HG03196 (cell line): ENCODE results near the gene UBE2E1.

Source experiments
- ATAC-seq: cut with Tn5 transposase; IDR thresholded peaks from one replicate; pipeline ENCODE4 v1.9.1; 2021; ENCODE audit not compliant: unreplicated experiment

UBE2E1 gene

GRCh38 chr3:23819599-23820360, 14.0 kb downstream of the UBE2E1 start:
- no peak for ATAC-seq

- no peak for ATAC-seq
These were observed 15.1 kb downstream of the UBE2E1 start for GRCh38 chr3:23820888-23821287.

- ATAC-seq: no peak
These were observed 16.1 kb downstream of the UBE2E1 start for GRCh38 chr3:23821858-23822257.

- no peak for ATAC-seq
These were observed 16.8 kb downstream of the UBE2E1 start for GRCh38 chr3:23822559-23822958.

GRCh38 chr3:23823620-23824019, 17.9 kb downstream of the UBE2E1 start:
- no peak for ATAC-seq

- no peak for ATAC-seq
These were observed 19.1 kb downstream of the UBE2E1 start for GRCh38 chr3:23824699-23825444.

GRCh38 chr3:23825802-23826201, 20.0 kb downstream of the UBE2E1 start:
- ATAC-seq: no peak

- ATAC-seq: no peak
These were observed 20.8 kb downstream of the UBE2E1 start for GRCh38 chr3:23826382-23827064.

GRCh38 chr3:23829242-23829934, 23.6 kb downstream of the UBE2E1 start:
- ATAC-seq: peak; percentile 59

GRCh38 chr3:23830869-23831484, 25.2 kb downstream of the UBE2E1 start:
- ATAC-seq: peak; percentile 79

GRCh38 chr3:23831517-23832394, 26.0 kb downstream of the UBE2E1 start:
- no peak for ATAC-seq

- ATAC-seq: no peak
These were observed 26.8 kb downstream of the UBE2E1 start for GRCh38 chr3:23832523-23832922.

- ATAC-seq: no peak
These were observed 28.5 kb downstream of the UBE2E1 start for GRCh38 chr3:23834082-23834870.

- no peak for ATAC-seq
These were observed 29.3 kb downstream of the UBE2E1 start for GRCh38 chr3:23835087-23835486.

- ATAC-seq: no peak
These were observed 30.0 kb downstream of the UBE2E1 start for GRCh38 chr3:23835802-23836201.

GRCh38 chr3:23836536-23837230, 30.9 kb downstream of the UBE2E1 start:
- no peak for ATAC-seq

- ATAC-seq: no peak
These were observed 31.5 kb downstream of the UBE2E1 start for GRCh38 chr3:23837286-23837685.

- ATAC-seq: no peak
These were observed 31.9 kb downstream of the UBE2E1 start for GRCh38 chr3:23837691-23838090.
